HG02943 (cell line): ENCODE measurements around the gene TMEM245.
"Not testable (repeated sequence)": the region's sequence is repeated elsewhere in the genome, so short reads cannot be mapped to it uniquely, and the experiment has no call there.

Experiments
- ATAC-seq: cut with Tn5 transposase; IDR thresholded peaks from one replicate; pipeline ENCODE4 v1.9.1; 2021; ENCODE audit warnings: mild to moderate bottlenecking, low read depth, moderate library complexity; ENCODE audit not compliant: unreplicated experiment

The TMEM245 gene

DNA sequence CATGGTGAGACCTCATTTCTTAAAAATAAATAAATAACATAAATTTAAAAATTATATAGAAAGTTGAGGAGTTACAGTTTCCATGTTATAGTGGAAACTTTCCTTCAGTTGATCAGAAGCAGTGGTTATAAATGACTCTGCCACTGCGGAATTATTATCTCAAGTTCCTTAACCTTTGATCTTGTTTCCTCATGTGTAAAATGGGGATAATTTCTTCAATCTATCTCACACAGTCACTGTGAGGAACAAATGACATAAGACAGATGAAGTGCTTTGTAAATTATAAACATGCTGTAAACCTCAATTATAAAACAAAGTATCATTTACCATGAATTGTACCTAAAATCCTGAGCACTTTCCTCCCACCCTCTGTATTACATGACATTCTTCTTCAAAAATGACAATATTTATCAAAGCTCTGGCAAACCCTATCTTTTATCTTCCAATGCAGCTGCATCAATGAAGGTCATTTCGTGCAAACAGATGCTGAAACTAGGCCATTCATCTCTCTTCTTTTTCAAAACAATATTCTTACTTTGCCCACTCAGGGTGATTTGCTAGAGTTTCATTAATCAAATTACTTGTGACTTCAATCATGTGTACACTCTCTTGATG lies 46.8 kb downstream of the TMEM245 start:
- no peak for ATAC-seq

DNA sequence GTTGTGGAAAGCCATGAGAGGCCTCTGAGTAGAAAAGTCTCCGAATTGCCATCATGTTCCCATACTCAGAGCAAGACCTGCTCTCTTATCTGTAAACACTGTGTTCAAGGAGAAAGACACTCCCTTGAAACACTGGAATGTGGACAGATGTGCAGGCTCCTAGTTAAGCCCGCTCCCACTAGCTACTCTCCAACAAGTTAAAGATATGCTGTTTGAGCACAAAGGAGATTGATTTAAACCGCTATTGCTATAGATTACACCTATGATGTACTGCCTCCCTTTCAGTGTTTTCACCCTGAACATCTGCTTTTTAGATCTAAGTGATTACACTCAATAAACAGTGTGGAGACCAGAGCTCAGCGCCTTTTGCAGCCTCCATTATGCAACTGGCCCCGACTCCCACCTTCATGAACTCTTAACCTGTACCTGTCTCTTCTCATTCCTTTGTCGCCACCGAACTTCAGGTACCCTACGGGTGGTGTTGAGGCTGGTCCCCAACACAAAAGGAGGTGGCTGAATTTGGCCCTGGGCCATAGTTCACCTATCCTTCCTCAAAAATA lies 47.5 kb downstream of the TMEM245 start:
- no peak for ATAC-seq

DNA sequence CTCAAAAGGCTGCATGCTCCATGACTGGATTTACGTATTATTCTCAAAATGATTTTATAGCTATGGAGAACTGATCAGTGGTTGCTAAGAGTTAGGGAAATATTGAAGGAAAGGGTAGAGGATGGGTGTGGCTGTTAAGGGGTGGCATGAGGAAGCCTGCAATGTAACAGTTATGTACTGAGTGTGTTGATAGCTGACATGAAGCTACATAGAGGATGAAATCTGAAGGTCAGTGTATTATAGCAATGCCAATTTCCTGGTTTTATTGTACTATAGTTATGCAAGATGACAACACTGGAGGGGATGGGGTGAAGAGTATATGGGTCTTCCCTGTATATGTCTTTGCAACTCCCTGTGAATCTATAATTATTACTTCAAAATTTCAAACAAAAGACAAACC lies 51.0 kb downstream of the TMEM245 start:
- ATAC-seq = no peak

DNA sequence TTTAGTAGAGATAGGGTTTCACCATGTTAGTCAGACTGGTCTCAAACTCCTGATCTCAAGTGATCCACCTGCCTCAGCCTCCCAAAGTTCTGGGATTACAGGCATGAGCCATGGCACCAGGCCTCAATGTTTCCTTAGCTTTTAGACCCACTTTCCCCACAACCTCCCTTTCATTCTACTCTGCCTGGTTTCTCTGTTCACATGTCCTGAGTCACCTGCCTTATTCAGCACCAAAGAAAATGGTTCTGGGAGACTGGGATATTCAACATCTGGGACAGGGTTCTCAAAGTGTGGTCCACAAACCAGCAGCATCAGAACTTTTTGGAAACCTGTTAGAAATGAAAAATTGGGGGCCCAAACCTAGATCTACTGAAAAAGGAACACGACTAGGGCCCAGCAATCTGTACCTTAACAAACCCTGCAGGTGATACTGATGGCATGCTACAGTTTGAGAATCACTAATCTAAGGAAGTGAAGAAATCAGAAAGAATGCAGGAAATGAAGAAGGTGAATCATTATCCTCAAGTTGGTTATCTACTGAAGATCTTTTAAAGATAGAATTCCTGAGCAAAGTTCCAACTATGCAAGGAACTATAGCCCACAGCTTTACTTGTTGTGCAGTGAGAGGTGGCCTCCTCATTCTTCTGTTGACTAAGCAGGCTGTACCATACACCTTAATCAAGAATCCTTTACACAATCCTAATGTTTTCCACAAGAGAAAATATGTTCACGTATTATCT lies 54.6 kb downstream of the TMEM245 start:
- ATAC-seq = no peak

DNA sequence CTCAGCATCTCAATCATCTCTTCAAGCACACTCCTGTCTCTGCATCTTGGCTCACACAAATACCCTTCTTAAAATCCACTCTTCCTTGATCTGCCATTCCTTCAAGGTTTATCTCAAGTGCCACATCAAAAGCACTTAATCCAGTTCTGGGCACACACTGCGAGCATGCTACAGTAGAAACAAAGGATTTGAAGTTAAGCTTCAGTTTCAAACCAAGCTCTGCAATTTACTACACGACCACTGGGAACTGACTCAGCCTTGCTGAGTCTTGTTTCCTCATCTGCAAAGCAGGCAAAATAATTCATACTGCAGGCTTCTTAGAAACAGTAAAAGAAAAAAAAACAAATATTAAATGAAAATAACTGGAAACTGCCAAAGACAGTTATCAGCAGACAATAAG lies 56.0 kb downstream of the TMEM245 start:
- ATAC-seq = no peak

DNA sequence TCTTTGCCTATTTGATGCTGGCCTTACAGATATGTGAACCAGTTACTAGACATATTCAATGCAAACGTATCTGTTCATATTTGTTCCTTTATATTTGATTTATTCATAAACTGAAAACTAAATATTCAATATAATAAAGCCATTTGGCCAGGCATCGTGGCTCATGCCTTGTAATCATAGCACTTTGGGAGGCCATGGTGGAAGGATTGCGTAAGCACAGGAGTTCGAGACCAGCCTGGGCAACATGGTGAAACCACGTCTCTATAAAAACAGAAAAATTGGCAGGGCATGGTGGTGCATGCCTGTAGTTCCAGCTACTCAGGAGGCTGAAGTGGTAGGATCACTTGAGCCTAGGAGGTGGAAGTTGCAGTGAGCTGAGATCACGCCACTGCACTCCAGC lies 57.2 kb downstream of the TMEM245 start:
- no peak for ATAC-seq

DNA sequence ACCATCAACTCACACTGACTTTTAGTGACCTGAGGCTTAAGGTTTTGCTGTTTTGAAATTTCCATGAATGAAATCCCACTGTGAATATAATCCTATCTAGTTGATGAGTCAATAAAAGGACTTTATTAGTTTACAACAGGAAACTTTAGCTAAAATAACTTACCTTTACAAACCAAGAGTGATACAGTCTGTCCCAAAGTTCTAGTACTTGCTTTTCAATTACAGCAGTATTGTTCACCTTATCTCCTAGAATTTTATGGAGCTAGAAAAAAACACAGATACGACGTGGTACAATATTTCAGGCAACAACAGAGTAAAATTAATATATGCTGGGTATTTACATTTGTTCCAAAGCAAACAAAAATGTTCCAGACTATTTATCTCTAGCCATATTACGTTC lies 59.6 kb downstream of the TMEM245 start:
- no peak for ATAC-seq

DNA sequence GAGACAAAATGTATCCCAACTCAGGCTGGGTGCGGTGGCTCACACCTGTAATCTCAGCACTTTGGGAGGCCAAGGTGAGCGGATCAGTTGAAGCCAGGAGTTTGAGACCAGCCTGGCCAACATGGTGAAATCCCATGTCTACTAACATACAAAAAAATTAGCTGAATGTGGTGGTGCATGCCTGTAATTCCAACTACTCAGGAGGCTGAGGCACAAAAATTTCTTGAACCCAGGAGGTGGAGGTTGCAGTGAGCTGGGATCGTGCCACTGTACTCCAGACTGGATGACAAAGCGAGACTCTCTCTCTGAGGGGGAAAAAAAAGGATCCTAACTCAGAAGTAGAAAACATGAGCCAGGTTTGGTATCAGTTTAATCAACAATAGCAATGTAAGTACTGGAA lies 66.6 kb downstream of the TMEM245 start:
- ATAC-seq = not testable (repeated sequence)

DNA sequence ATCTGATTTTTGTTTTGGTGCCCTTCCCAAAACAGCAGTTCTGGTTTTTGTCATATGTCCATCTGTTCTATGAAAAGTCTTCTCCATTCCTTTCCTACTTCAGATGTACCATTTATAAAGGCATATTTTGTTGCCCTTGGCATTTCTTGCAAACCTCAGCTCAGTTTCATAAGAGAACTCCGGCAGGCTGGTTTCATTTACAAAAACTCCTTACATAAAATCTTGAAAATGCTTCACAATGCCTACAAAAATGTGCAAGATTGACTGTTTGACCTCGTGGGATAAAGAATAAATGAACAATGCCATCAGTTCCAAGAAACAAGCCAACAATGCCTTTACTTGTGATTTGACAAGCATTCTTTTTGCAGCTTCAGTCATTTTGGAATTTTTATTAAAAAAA lies 67.3 kb downstream of the TMEM245 start:
- ATAC-seq = no peak

DNA sequence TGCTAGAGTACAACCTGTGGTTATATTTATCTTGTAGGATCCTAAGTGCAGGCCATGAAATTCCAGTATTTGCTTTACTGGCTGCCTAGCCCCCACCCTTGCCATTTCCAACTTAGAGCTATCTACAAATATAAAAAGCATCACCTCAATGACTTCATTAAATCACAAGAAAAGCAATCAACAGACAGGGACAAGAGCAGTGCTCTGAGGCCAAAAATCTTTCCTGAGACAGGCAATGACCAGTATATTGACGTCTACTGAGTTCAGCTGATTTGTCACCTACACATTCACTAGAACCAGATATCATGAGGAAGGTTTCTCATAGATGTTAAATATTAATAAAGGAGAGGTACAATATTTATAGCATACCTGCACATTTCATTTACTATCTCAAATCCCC lies 68.0 kb downstream of the TMEM245 start:
- no peak for ATAC-seq

DNA sequence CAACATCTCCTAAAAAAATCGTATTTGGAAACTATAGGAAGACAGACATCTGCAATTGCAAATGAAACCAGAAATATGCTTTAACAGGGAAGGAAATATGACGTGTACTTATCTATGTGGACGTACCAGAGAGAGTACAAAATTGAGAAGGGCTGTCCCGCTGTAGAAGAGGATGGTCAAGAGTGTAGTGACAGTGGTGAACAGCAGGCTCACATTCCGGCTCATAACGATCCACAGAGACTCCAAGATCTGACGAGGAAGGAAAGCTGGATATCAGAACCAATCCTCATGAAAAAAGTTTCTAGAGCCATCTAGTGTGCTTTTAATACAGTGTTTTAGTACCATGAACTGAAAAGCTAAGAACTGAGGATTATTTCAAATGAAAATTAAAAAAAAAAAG lies 69.3 kb downstream of the TMEM245 start:
- no peak for ATAC-seq

DNA sequence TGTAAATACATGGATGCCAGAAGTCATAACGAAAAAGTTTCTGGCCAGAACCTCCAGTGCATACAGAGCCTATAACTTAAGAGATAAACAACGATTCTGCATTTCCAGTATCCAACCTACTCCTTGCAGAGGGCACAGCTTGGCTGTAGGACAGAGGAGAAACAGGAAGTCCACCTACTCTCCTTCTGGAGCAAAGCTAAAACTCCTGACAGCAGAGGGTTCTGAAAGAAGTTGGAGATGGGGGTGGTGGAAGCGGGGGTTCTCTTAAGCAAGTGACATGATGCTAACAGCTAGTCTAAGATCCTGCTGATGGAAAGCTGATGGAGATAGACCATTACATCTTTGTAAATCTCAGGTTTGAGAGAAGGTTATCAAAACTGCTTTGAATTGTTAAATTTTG lies 70.9 kb downstream of the TMEM245 start:
- no peak for ATAC-seq

DNA sequence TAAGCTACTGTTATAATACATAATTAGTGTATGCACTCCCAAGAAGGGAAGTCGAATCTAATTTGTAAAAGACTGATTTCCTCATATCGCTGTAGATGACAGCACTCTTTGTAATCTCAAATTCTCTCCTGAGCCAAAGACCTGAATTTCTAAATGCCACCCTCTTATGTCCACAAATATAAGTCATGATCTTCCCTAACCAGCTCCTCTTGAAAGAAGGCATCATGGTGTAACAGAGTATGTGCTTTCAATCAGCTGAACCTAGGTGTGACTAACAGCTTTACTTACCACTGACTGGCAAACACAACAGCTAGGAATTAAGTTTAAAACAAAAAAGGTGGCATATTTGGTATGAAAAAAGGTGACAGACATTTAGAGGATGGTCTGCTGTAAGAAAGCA lies 72.5 kb downstream of the TMEM245 start:
- no peak for ATAC-seq

DNA sequence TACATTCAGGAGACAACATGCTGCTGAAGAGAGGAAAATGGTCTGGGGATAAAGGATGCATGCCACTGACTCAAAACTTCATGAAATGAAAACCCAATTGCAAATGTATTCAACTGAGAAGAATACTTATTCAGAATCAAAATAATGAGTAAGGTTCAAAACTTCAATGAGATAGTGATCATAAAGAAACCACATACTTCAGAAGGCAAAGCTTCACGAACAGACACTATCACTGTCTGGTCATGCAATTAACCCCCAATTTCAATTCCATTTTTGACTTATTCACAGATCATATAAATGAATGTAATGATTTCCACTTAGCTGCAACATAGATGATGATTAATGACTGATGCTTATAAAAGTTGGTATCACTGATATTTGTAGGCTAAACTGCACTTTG lies 73.4 kb downstream of the TMEM245 start:
- no peak for ATAC-seq

DNA sequence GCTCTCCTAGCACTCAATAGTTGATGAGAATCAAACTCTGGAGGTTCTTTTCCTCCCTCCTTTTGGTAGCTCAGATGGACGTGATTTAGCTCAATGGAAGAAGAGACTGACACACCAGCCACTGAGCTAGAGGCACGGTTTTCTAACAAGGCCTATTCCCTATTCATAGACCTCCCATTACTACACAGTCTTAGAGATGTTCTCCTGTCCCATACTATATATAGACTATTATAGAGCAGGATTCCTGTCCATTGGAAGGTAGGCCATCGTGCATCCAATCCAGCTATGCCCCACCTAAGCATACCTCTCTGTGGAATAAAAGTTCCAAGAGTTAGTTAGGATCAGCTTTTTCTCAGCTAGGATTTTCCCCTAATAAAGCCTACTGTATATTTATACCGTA lies 76.2 kb downstream of the TMEM245 start:
- ATAC-seq = no peak

DNA sequence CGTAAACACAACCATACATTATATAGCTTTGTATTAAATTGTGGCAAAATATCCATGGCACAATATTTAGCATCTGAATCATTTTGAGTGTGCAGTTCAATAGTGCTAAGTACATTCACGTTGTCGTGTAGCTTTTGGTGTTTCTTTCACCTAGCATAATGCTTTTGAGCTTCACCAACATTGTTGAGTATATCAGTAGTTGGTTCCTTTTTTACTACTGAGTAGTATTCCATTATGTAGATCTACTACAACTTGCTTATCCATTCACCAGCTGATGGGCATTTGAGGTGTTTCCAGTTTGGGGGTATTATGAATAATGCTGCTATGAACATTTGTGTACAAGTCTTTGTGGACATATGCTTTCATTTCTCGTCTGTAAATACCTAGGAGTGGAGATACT lies 79.2 kb downstream of the TMEM245 start:
- no peak for ATAC-seq

DNA sequence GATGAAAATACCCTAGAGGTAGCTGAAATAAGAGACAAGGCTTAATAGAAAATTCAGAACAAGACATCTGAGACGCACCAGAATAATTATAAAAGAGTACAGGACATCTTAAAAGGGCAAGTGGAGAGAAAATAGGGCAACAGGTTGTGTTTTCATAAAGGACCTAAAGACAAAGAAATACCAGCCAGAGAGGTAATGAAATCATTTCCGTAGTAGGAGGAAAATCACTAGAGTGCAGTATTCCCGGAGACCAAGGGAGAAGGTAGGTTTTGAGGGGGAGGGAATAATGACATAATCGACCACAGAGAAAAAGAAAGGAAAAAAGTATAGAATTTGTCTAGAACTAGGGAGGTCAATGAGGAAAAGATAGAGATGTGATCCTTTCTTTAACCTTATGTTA lies 80.2 kb downstream of the TMEM245 start:
- no peak for ATAC-seq

DNA sequence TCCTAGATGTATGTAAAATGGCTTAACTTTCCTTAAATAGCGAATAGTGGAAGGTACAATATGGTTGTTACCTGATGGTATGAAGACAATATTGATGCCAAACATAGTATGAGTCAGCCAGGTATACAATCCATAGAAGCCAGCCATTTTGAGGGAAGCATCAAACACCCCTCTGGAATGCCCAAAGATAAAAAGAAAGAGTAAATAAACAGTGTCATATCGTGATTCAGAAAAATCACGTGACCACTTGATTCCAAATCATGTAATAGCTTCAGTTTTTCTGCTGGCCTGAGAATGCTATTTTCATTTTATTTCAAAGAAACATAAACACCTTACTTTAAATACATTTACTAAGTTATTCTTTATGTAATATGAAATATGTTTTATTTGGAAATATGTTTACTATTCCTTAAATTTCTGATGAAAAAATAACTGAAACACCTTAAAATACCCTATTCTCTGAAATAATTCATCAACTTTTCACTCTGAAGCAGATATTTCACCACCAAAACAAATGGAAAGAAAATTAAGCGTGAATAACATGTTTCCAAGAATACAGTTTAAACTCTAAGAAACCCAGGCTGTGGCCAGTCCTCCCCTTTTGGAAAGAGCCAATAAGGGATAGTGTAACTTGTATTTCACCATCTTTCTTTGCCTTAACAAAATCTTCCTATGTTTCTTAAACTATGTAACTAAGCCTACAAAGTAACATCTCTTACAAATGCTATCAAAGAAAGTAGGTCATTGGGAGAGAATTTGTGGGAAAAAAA lies 81.6 kb downstream of the TMEM245 start:
- ATAC-seq = no peak

DNA sequence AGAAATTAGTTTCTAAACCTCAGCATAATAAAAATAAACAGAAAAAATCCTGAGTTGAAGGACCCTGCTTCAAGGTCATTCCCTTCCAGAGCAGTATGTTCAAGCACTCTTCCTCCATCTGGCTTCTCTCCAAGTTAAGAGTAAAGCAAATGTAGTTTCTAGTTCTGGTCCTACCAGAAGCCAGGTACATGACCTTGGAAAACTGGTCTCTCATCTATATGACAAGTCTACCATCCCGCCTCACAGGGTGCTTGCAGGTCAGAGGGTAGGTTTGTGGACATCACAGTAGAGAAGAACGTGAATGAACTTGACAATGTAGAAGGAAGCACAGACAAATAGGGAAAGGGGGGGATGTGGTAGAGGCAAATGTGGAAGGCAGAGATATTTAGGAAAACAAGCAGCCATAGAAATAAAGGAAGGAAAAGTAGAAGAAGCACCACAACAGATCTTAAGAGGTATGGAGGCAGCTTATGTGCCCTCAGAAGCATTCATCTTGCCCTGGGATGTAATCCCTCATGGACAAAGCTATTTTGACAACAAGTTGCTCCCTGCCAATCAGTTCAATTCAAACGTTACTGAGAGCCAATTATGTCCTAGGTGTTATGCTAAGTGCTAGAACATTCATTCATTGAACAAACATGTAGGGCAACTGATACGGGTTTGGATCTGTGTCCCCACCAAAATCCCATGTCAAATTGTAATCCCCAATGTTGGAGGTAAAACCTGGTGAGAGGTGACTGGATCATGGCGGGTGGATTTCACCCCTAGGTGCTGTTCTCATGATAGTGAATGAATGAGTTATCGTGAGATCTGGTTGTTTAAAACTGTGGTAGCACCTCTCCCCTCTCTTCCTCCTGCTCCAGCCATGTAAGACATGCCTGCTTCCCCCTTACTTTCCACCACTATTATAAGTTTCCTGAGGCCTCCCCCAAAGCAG lies 82.7 kb downstream of the TMEM245 start:
- no peak for ATAC-seq

DNA sequence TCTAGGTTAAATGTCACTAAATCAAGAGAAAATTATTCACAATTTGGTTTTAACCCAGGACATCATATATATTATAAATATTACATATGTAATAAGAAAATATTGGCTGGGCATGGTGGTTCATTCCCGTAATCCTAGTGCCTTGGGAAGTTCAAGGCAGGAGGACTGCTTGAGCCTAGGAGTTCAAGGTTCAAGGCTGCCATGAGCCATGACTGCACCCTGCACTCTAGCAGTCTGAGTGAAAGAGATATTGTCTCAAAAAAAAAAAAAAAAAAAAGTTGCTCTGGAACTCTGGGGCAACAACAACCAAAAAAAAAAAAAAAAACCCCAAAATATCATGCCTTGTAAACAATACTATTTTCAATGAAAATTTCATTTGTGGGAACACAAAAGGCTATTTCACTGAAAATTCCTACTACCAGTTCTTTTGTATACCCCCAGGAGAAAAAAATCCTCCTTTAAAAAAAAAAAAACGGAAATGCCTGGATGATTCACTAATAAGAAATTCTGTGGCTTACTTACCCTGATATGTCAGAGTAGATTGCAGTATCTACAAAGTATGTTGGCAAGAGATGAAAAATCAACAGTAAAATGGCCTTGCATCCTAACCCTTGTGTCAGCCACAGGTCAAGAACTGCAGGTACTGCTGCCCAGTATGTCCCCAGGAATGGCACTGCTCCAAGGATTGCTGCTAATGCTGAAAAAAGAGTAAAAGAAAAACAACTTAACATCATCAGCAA lies 83.9 kb downstream of the TMEM245 start:
- ATAC-seq = no peak
